ENCODE measurements around the gene RBM33. TPM values are rescaled to one million over a fixed set of nuclear protein-coding genes. Genes with fewer than 3 reads are reported as not detected.

Gene RBM33
- total RNA-seq (19.6 and 51.1 TPM in 2 replicates), polyA plus RNA-seq (53.5 and 76.3 TPM in 2 replicates)

DNA sequence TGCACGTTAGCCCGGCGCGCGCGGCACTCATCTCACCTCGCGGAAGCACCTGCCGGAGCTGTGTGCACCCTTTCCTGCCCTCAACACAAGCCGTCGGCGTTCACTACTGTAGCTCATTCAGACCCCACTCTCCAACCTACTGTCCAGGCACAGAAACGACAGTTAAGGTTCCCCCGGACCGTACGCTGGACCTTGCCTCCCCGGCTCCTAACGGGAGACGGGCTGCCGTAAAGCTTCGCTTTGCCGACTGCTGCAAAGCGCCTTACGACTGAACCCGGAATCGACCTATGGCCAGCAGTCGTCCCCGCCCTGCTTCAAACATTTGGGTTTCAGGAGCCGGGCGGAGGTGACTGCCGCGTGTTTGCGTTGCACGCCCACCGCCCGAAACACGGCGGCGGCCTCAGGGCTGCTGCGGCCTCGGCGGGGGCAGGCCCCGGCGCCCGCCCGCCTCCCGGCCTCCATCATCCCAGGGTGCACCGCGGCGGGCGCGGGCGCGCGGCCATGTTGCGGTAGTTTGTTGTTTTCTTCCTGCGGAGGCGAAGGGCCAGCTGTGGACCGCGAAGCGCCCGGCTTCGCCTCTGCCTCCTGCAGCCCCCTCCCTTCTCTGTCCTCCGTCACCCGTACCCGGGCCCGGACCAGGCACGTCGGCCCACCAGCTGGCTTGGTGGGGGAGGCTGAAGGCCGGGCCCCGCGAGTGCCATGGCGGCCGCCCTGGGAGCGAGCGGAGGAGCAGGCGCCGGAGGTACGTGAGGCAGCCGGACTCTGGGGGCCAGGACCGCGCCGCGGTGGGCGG, at the start of gene RBM33:
Gene RBM33 (plus strand): TSS at position 484 of the 793 bp plus-strand sequence. CDS start 216 bp downstream, at position 700.
- Histone ChIP-seq H3K4me3 (peak within 1 kb of the TSS; percentile 92), H3K27ac (peak within 1 kb of the TSS; percentile 100), H3K4me1 (ENCODE audit: low read depth) (peaks cover 11% of the 10 kb centered on the region), H3K9me3 (ENCODE audit: low read depth) (no peaks in the 10 kb centered on the region), H3K36me3 (peaks cover 5% of the 10 kb centered on the region), H3K27me3 (no peaks in the 10 kb centered on the region)
- TF ChIP-seq CTCF (IDR thresholded peaks at IDR 0.05; ENCODE audit: low read depth, low read length): no peak
- DNase-seq (ENCODE audit: low read depth in 1 of 2, low spot score in 1 of 2): peak; percentile 87 to 90

DNA sequence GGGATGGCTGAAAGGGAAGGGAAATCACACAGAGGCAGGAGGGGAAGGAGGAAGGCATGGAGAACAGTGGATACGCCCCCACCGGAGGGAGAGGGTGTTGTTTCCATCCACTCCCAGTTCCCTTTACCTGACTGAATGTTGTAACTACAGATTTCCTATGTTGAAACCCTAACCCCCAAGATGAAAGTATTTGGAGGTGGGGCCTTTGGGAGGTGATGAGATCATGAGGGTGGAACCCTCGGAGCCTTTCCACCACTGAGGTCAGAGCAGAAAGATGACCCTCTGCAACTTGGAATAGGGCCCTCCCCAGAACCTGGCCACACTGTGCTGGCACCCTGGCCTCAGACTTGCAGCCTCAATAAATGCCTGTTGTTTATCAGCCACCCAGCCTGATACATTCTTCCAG, 49.5 kb upstream of the RBM33 start:
- peaks cover 6% of the 10 kb centered on the region for H3K4me1 ChIP-seq (ENCODE audit: low read depth)
- no peak overlapping the region for H3K27ac ChIP-seq
- TF ChIP-seq CTCF (IDR thresholded peaks at IDR 0.05; ENCODE audit: low read depth, low read length): no peak
- no peaks in the 10 kb centered on the region for H3K9me3 ChIP-seq (ENCODE audit: low read depth)
- no peaks in the 10 kb centered on the region for H3K36me3 ChIP-seq
- H3K4me3 ChIP-seq: no peak overlapping the region
- no peak for DNase-seq (ENCODE audit: low read depth in 1 of 2, low spot score in 1 of 2)
- no peaks in the 10 kb centered on the region for H3K27me3 ChIP-seq

DNA sequence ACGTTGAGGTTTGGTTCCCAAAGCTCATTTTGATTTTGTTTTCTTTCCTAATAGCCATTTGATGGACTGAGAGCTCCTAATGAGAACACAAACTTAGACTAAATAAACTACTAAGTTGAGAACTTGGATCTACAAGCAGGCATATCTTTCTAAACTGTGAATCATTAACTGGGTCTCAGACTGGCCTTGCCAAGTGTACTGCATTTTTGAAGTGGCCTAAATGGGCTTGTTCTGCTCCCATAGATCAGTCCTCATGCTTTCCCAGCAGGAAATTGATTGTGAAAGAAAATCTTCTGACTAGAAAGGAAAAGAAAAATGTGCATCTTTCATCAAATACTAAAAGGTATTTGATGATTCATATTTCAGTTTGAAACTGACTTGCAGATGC, 46.7 kb upstream of the RBM33 start:
- H3K4me3 ChIP-seq: no peak overlapping the region
- no peak for TF ChIP-seq CTCF (IDR thresholded peaks at IDR 0.05; ENCODE audit: low read depth, low read length)
- no peaks in the 10 kb centered on the region for H3K36me3 ChIP-seq
- no peak overlapping the region for H3K27ac ChIP-seq
- peak in 1 of 2 donors; percentile 22 for DNase-seq (ENCODE audit: low read depth in 1 of 2, low spot score in 1 of 2)
- no peaks in the 10 kb centered on the region for H3K9me3 ChIP-seq (ENCODE audit: low read depth)
- no peaks in the 10 kb centered on the region for H3K27me3 ChIP-seq
- no peaks in the 10 kb centered on the region for H3K4me1 ChIP-seq (ENCODE audit: low read depth)

DNA sequence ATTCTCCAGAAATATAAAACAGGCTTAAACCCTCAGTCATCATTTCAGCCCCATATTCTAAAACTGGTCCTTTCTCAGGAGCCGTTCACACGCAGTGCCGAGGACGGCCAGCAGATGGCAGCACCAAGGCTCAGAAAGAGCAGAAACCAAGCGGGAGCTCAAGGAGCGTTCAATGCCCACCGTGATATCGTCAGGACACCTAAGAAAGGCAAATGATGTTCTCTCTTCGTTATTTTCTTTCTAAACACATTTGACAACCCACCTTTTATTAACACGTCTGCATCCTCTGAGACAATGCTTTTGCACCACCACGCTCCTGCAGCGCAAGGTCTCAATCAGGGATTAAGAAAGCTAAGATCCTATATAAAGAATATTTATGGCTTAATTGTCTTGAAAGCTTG, 45.7 kb upstream of the RBM33 start:
- TF ChIP-seq CTCF (IDR thresholded peaks at IDR 0.05; ENCODE audit: low read depth, low read length): peak; percentile 99
- no peaks in the 10 kb centered on the region for H3K4me1 ChIP-seq (ENCODE audit: low read depth)
- H3K9me3 ChIP-seq (ENCODE audit: low read depth): no peaks in the 10 kb centered on the region
- H3K27ac ChIP-seq: no peak overlapping the region
- peak; percentile 77 to 83 for DNase-seq (ENCODE audit: low read depth in 1 of 2, low spot score in 1 of 2)
- no peaks in the 10 kb centered on the region for H3K36me3 ChIP-seq
- H3K4me3 ChIP-seq: no peak overlapping the region
- H3K27me3 ChIP-seq: no peaks in the 10 kb centered on the region

- Histone ChIP-seq H3K27ac (no peak overlapping the region), H3K9me3 (ENCODE audit: low read depth) (no peaks in the 10 kb centered on the region), H3K27me3 (no peaks in the 10 kb centered on the region), H3K4me3 (no peak overlapping the region), H3K36me3 (no peaks in the 10 kb centered on the region), H3K4me1 (ENCODE audit: low read depth) (no peaks in the 10 kb centered on the region)
- TF ChIP-seq CTCF (IDR thresholded peaks at IDR 0.05; ENCODE audit: low read depth, low read length): no peak
- DNase-seq (ENCODE audit: low read depth in 1 of 2, low spot score in 1 of 2): no peak
Observed at GRCh38 chr7:155602156-155602555, 42.3 kb upstream of the RBM33 start.
